IPS-20b (cell line): Measurements from ENCODE around the gene E2F1.

ENCODE experiments used
- H3K27ac ChIP-seq: one replicate; pipeline ENCODE4 v1.5.1; 2013; ENCODE audit warnings: low read length
- H3K27me3 ChIP-seq: 2 replicates; pipeline ENCODE4 v1.6.1; 2013; ENCODE audit warnings: mild to moderate bottlenecking, low read length, inconsistent platforms; ENCODE audit not compliant: insufficient read depth
- H3K36me3 ChIP-seq: 2 replicates; pipeline ENCODE4 v1.6.1; 2013; ENCODE audit warnings: low read depth, mild to moderate bottlenecking, inconsistent platforms, low read length, moderate library complexity; ENCODE audit not compliant: insufficient read depth
- H3K4me1 ChIP-seq: 2 replicates; pipeline ENCODE4 v1.6.1; 2013; ENCODE audit warnings: mild to moderate bottlenecking, control low read depth, inconsistent platforms, low read length, moderate library complexity; ENCODE audit not compliant: insufficient read depth
- H3K4me3 ChIP-seq: 2 replicates; pipeline ENCODE4 v1.5.1; 2013; ENCODE audit warnings: mild to moderate bottlenecking, low read length, inconsistent platforms
- H3K9ac ChIP-seq: 2 replicates; pipeline ENCODE4 v1.6.1; 2013; ENCODE audit warnings: low read depth, mild to moderate bottlenecking, inconsistent platforms, low read length, moderate library complexity
- H3K9me3 ChIP-seq: 2 replicates; pipeline ENCODE4 v1.6.1; 2013; ENCODE audit warnings: mild to moderate bottlenecking, low read depth, low read length, inconsistent platforms; ENCODE audit not compliant: insufficient read depth

Gene E2F1

DNA sequence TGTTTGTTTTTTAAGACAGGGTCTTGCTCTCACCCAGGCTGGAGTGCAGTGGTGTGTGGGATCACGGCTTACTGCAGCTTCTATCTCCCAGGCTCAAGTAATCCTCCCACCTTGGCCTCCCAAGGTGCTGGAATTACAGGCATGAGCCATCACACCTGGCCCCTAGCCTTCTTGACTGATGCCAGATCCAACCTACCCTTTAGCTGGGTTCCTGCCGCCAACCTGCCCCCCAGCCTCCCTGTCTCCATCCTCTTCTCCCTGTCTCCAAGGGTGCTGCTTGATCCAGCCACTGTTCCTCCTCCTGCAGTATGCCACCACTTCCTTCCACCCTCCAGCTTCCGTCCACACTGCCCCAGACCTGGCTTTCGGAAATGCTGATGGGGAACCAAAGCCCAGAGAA lies 27.3 kb downstream of the E2F1 start:
- Histone ChIP-seq H3K4me1 (no peaks in the 10 kb centered on the region; the same call in 1 of the 2 replicates), H3K9me3 (no peaks in the 10 kb centered on the region), H3K36me3 (peaks cover 5% of the 10 kb centered on the region; the same call in 1 of the 2 replicates), H3K9ac (no peak overlapping the region), H3K27me3 (no peaks in the 10 kb centered on the region), H3K4me3 (no peak overlapping the region), H3K27ac (no peak overlapping the region)

DNA sequence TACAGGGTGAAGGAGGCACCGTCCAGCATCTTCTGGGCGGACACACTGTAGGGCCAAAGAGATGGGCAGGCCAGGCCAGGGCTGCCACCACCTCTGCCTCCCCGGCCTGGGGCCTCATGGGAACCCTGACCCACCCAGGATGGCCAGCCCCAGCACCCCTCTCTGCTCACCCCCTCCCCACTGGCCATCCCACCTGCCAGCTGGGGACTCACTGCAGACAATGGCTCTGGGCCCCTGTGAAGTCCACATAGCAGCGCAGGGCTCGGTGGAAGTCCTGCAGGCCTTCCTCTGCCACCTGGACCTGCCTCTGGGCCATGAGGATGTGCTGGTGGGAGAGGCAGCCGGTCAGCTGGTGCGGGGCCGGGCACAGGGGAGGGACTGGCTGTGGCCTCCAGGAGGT lies 27.7 kb downstream of the E2F1 start:
- no peak overlapping the region for H3K27ac ChIP-seq
- no peaks in the 10 kb centered on the region; the same call in 1 of the 2 replicates for H3K4me1 ChIP-seq
- H3K9me3 ChIP-seq = no peaks in the 10 kb centered on the region
- no peak overlapping the region for H3K4me3 ChIP-seq
- peaks cover 5% of the 10 kb centered on the region; the same call in 1 of the 2 replicates for H3K36me3 ChIP-seq
- no peak overlapping the region for H3K9ac ChIP-seq
- H3K27me3 ChIP-seq = no peaks in the 10 kb centered on the region

DNA sequence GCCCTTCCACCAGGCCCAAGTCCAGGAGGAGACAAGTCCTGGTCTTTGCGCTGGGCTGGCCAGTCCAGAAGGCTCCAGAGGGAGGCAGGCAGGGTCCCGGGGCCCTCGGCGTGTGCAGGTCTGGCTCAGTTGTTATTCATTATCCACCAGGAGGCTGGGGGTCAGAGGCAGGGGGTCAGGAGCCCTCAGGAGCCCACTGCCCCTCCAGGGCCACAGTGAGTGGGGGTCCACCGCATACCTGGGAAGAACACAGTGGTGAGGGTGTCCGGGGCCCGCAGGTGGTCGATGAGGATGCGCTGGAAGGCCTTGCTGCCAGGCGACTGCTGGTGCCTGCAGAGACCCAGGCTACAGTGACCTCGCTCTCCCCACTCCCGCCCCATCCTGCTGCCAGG lies 28.5 kb downstream of the E2F1 start:
- Histone ChIP-seq H3K36me3 (peaks cover 5% of the 10 kb centered on the region; the same call in 1 of the 2 replicates), H3K9ac (no peak overlapping the region), H3K27me3 (no peaks in the 10 kb centered on the region), H3K27ac (no peak overlapping the region), H3K9me3 (no peaks in the 10 kb centered on the region), H3K4me3 (no peak overlapping the region), H3K4me1 (no peaks in the 10 kb centered on the region; the same call in 1 of the 2 replicates)

DNA sequence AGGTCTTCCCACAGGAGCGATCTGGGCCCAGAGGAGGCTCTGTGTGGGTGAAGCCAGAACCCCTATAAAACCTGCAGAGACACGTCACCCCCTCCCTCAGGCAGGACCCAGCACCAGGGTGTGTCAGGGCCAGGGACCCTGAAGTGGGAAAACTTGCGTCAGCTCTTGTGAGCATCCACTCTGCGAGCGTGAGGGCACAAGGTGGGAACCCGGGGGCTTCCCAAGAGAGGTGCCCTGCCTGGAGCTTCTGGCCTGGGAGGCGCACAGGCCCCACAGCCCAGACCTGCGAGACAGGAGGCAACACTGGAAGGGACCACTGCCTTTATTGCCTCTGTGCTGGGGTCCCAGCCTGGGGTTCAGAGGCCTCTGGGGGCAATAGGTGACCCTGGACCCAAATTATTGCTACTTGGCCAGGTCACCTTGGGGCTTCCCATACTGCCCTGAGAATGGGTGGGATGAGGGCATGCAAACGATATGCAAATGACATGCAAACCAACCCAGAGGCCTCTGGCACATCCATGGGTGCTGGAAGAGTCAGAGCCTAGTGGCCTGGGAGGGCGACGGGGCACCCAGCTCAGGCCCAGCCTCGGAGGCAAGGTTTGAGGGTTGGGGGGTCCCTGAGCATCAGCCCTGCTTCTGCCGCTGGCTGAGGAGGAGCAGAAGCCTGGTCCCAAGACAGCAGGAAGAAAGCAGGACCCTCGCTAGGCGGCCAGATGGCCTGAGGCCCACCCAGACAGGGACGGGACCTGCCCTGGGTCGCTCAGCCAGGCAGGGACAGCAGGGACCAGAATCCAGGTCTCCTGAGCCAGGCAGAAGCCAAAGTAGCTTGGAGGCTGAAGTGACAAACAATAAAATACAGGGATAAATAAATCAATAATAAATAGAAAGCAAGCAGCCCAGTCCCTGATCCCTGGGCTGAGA lies 29.1 kb downstream of the E2F1 start:
- Histone ChIP-seq H3K4me3 (no peak overlapping the region), H3K27ac (no peak overlapping the region), H3K9ac (no peak overlapping the region), H3K36me3 (peaks cover 5% of the 10 kb centered on the region; the same call in 1 of the 2 replicates), H3K4me1 (no peaks in the 10 kb centered on the region), H3K9me3 (no peaks in the 10 kb centered on the region), H3K27me3 (no peaks in the 10 kb centered on the region)

DNA sequence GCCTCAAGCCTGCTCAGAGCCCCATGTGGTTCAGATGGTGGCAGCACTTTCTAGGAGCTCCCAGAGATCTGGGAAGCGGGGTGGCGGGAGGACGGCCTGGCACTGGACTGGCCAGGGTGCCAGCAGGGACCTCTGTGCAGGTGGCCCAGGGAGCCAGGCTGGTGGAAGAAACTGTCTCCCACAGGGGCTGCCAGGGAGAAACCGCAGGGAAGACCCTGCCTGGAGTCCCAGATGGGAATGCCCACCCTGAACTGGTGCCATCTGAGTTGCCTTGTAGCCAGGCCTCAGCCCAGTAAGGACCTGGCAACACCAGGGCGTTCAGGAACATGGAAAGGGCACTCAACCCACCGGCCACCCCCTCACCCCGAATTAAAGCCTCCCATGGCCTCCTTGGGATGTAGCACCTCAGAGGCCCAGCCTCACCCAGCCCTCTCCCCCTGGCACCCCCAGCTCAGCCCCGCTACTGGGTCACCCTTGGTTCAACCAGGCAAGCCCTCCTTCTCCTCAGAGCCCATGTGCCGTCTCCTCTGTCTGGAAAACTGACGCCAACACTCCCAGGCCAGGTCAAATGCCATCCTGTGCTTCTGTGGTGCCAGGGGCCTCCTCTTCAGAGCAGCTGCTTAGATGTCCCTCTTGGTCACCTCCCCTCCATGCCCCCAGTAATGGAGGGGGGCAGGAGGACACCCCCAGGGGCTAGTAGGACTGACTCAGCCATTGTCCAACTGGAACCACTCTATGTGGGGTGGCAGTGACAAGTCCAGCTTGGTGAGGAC lies 30.0 kb downstream of the E2F1 start:
- Histone ChIP-seq H3K36me3 (peaks cover 5% of the 10 kb centered on the region; the same call in 1 of the 2 replicates), H3K27ac (no peak overlapping the region), H3K9ac (no peak overlapping the region), H3K4me1 (no peaks in the 10 kb centered on the region), H3K4me3 (no peak overlapping the region), H3K9me3 (no peaks in the 10 kb centered on the region), H3K27me3 (no peaks in the 10 kb centered on the region)

DNA sequence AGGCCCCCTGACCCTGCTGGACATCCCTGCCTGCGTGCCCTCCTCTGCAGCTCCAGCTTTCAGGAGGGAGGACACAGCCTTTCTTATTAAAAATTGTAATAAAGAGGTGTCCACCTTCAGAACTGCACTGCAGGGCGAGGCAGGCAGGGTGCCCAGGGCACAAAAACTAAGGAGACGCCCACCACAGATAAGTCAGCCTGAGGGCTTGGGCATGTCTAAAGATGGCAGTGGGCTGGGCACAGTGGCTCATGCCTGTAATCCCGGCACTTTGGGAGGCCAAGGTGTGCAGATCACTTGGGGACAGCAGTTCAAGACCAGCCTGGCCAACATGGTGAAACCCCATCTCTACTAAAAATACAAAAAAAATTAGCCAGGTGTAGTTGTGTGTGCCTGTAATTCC lies 31.0 kb downstream of the E2F1 start:
- Histone ChIP-seq H3K4me1 (no peaks in the 10 kb centered on the region), H3K9ac (no peak overlapping the region), H3K4me3 (no peak overlapping the region), H3K27ac (no peak overlapping the region), H3K9me3 (no peaks in the 10 kb centered on the region), H3K36me3 (peaks cover 5% of the 10 kb centered on the region; the same call in 1 of the 2 replicates), H3K27me3 (no peaks in the 10 kb centered on the region)

DNA sequence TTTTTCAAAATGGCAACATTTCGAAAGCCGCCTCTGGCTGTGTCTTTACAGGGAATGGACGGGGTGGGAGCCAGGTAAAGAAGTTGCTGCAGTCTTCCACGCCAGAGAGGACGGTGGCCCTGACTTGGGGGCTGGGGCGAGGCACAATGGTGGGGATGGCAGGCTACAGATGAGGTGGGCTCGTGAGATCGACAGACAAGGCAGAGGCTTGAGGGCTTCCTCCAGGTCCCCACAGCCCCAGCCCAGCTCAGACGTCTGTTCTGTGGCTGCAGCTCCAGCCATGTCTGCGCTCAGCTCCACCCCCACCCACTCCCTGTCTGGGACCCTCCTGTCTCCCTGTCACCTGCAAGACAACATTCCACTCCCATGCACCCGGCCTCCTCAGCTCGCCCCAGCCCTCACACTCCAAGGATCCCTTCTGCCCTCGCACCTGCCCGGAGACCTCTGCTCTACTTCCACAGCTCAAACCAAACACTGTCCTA lies 31.5 kb downstream of the E2F1 start:
- Histone ChIP-seq H3K4me1 (no peaks in the 10 kb centered on the region), H3K36me3 (peaks cover 5% of the 10 kb centered on the region; the same call in 1 of the 2 replicates), H3K4me3 (no peak overlapping the region), H3K27me3 (no peaks in the 10 kb centered on the region), H3K9me3 (no peaks in the 10 kb centered on the region), H3K9ac (no peak overlapping the region), H3K27ac (no peak overlapping the region)

DNA sequence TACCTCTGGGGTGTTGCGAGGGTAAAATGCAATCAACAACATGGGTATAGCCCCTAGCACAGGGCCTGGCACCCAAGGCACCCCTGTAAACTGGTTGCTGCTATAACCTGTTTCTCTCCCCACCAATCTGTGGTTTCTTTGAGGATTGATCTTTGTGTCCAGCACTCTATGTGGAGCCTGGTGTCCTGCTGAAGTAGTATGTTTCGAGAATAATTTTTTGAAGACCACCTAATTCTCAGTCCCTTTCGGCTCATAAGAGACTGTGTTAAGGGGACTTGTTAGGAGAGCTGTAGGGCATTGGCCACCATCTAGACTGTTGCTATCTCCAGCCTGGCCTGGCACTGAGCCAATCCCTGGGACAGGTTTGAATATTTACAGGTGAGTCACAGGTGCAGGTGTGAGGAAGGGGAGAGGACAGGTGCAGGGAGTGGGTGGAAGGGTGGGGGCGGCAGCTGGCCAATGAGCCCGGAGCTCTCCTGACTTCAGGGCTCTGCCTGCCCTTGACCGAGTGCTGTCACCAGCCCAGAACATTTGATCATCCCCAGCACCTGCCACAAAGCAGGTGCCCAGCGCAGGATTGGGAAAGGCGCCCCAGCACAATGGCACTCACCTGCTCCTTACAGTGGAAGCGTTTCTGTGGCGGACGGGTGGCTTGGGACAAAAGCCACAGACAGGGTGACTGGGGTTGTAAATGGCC lies 32.1 kb downstream of the E2F1 start:
- Histone ChIP-seq H3K9me3 (no peaks in the 10 kb centered on the region), H3K36me3 (peaks cover 5% of the 10 kb centered on the region; the same call in 1 of the 2 replicates), H3K27ac (no peak overlapping the region), H3K4me1 (no peaks in the 10 kb centered on the region), H3K27me3 (no peaks in the 10 kb centered on the region), H3K9ac (no peak overlapping the region), H3K4me3 (no peak overlapping the region)

DNA sequence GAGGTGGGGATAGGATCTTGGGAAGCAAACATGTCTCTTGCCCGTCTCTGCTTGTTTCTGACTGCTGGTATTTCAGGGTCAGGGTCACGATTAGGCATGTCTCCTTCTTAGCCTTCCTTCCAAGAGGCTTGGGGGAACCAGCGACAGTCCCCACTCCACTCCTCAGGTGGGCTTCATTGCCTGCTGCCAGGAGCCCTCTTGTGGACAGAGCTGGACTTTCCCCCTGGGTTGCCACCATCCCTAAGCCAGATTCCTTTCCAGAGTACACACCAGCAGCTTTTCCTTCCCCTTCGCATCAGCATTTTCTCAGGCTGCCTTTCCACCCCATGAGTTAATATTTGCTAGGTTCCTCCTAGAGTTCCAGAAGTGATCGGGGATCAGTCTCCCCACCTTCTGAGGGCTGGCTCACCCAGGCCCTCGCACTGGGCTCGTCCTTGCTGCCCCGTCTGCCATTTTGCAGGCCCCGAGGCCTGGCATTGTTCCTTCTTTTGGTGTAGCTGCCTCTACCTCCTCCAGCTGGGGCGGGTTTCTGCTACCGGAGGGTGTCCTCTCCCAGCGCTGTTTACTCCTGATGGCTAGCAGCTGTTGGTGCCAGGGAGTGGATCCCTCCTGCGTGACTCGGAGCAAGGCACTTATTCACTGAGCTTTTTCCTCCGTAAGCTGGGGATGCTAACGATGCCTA lies 32.8 kb downstream of the E2F1 start:
- H3K4me1 ChIP-seq = no peaks in the 10 kb centered on the region
- H3K9me3 ChIP-seq = no peaks in the 10 kb centered on the region
- no peak overlapping the region for H3K4me3 ChIP-seq
- no peak overlapping the region for H3K9ac ChIP-seq
- H3K36me3 ChIP-seq = peaks cover 5% of the 10 kb centered on the region; the same call in 1 of the 2 replicates
- no peak overlapping the region for H3K27ac ChIP-seq
- no peaks in the 10 kb centered on the region for H3K27me3 ChIP-seq

DNA sequence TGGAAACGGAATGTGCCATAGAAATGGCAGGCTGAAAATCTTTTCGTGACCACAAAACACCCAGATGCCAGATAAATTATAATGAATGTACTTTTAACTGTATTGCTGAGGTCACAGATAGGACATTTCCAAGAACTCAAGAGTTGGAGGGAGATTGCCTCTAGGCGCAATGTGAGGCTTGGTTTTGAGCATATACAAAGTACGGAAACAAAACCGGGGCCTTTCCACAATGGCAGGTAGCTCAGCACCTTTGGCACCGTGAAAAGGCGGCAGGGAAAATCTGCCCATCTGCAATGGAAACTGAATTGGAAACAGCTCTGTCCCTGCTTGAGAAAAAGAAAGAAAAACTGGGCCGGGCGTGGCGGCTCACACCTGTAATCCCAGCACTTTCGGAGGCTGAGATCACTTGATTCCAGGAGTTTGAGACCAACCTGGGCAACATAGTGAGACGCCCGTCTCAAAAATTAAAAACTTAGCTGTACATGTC lies 34.6 kb downstream of the E2F1 start:
- no peak overlapping the region for H3K4me3 ChIP-seq
- no peaks in the 10 kb centered on the region for H3K36me3 ChIP-seq
- H3K27me3 ChIP-seq = no peaks in the 10 kb centered on the region
- no peak overlapping the region for H3K9ac ChIP-seq
- no peaks in the 10 kb centered on the region for H3K4me1 ChIP-seq
- H3K27ac ChIP-seq = no peak overlapping the region
- no peaks in the 10 kb centered on the region for H3K9me3 ChIP-seq
